Lung microvascular endothelial cell (primary cell): ENCODE data around the gene ADGRD2. TPM values are rescaled to one million over a fixed set of nuclear protein-coding genes. Genes with fewer than 3 reads are reported as not detected.

ENCODE experiments used
- DNase-seq, 2 donors: peaks; one replicate each; pipeline versions ENCODE4 v3.0.0 to v3.0.0-alpha.2; 2010; ENCODE audit warnings: low read depth in 2 of 2
- total RNA-seq: library from RNA; depleted of rRNA; stranded (reverse); fragments of >200 nt; gene quantifications from 2 replicates; pipeline ENCODE4 v1.2.1, GENCODE V29; 2014

ADGRD2 gene
- total RNA-seq, 1 donor from 2014 or later, result not detected

DNA sequence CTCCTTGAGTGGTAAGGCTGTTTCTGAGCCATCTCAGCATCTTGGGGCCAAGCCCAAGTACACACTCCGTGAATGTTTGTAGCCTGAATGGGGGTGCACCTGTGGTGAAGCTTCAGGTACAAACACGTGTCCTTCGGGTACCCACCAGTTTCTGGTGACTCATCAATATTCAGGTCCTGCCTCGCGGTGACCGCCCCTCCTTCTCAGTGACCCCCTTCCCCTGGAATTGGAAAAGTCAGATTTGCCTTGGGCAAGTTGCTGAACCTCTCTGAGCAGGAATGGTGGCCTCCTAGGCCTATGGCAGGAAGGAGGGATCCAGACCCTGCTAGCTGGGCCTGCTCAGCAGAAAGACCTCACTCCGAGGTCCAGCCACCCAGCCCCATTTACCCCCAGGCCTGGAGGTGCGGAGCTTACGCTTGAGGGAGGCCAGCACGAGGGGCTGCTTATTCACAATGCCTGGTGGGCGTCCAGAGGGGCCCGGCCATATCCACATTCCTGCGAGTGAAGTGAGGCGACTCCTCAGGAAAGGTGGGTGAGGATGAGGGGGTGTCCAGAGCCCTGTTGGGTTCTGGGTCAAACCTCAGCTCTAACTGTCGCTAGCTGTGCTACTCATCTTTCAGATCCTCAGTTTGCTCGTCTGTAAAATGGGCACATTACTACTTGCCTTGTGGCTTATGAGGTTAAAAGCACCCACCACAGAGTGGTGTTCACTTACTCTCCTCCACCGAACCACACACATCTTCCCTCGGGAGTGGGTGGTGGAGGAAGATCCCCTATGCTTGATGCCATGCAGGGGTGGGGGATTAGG is 7.0 kb downstream of the ADGRD2 start:
- DNase-seq, result no peak

DNA sequence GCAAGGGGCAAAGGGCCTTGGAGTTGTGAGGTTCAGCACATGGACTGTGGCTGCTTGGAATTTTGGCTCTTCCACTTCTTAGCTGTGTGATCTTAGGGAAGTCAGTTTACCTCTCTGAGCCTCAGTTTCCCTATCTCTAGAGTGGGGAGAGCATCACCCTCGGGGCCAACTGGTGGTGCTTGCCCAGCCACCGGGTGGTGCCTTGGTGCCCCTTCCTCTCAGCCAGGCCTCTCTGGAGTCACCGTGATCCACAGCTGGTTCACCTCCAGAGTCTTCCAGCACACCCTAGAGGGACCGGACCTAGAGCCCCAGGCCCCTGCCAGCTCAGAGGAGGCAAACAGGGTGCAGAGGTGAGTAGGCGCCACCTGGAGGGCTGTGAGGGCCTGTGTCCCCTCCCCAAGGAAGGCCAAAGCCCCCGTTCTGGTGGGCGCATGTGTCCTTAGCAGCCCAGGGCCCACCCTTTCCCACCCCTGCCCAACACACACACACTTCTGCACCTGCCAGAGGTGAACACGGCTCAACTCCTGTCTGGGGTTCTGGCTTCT is 7.7 kb downstream of the ADGRD2 start:
- DNase-seq, result no peak

GRCh38 chr9:124458441-124458840 is 8.2 kb downstream of the ADGRD2 start:
- no peak for DNase-seq

GRCh38 chr9:124462739-124463138 is 12.5 kb downstream of the ADGRD2 start:
- DNase-seq, result no peak

DNA sequence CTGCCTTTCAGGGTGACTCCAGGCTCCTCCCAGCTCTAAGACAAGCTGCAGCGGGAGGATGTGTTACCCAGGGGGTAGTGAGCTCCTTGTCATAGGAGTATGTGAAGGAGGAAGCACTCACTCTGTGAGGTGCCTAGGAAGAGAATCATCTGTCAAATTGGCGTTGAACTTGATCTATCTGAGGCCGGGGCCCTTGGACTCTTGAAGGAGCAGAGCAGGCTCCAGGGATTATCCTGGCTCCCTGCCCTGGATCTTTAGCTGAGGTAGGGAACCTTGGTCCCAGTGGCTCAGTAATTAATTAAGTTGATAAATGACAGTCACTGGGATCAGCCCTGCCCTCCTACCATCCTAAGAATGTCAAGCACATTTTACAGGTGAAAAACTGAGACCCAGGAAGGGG is 15.5 kb downstream of the ADGRD2 start:
- DNase-seq, result no peak

DNA sequence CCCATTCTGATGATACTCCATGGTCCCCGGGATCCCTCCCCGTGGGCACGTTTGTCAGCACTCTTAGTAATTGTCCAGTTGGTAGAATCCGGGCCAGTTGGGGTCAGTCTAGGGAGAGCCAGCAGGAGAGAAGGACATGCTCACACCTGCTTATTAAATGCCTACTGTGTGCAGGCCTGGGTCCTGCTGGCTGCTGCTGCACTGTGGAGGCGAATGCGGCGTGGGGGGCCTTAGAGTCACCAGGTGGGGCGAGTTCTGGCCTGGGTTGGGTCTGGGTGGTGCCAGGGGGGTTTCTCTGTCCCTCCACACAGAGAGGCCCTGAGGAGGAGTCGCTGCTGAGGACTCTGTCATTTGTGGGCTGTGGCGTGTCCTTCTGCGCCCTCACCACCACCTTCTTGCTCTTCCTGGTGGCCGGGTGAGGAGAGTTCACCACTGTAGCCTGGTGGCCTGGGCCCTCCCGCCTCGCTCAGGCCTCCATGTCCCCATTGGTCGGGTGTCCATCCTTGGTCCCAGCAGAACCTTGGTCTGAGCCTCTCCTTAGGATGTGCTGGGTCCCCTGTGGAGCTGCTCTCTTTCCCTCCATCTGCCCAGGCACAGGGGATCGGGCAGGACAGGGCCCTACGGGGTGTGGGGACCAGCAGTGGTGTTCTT is 17.3 kb downstream of the ADGRD2 start:
- no peak for DNase-seq

GRCh38 chr9:124468061-124468740 is 17.9 kb downstream of the ADGRD2 start:
- DNase-seq, result no peak

DNA sequence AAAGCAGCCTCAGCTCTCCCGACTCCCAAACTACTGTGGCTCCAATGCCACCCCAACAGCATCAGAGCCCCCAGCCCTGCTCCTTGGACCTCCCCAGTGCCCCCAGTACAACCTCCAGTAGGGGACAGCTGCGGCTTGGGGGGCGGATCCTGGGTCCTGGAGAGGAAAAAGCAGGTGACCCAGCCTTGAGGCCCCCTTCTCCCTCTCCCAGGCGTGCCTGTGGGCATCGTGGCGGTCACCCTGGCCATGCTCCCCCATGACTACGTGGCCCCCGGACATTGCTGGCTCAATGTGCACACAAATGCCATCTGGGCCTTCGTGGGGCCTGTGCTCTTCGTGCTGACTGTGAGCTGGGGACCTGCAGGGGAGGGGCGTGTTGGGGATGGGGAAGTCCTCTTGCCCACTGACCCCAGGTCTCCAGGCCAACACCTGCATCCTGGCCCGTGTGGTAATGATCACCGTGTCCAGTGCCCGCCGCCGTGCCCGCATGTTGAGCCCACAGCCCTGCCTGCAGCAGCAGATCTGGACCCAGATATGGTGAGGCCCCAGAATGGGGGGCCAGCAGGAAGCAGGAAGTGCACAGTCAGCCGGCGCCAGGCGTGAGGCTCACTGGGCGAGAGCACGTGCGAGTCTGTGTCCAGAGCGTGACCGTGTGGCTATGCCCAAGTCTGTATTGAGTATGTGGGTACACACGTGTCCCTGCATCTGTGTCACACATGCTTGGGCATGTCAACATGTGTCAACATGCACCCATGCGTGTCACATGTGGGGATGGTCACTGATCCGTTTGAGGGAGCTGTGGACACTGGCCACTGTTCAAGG is 19.0 kb downstream of the ADGRD2 start:
- DNase-seq, result no peak

GRCh38 chr9:124470306-124470705 is 20.1 kb downstream of the ADGRD2 start:
- DNase-seq, result no peak

DNA sequence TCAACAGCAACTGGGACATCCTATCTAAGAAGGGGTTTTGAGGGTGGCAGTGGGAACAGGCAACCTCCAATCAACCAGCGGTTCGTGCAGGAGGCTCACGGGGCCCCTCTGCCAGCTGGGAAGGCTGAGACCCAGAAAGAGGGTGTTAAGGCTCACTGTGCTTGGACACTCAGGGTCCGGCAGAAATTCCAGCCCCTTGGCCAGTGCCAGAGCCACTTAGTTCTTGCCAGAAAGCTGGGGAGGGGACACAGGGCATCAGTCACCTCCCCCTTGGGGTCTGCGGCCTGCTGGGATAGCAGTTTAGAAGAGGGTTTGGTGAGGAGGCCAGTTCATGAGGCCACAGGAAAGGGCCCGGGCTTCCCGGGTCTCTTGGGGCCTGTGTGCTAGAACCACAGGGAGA is 20.5 kb downstream of the ADGRD2 start:
- no peak for DNase-seq

DNA sequence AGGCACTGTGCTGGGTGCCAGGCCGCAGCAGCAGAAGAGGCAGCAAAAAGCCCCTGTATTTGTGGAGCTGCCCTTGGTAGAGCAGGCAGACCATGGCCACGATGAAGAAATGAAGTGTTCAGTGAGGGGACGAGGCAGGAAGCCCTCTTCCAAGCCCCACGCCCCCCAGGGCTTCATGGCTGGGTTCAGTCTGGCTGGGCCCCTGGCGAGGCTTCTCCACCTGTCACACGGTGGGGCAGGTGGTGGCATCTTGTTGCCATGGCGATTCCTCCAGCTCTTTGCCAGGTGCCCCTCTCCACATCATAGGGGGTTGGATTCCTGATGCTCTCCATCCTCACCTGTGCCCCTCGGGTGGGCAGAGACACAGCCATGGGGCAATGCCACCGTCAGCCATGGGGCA is 21.5 kb downstream of the ADGRD2 start:
- no peak for DNase-seq

DNA sequence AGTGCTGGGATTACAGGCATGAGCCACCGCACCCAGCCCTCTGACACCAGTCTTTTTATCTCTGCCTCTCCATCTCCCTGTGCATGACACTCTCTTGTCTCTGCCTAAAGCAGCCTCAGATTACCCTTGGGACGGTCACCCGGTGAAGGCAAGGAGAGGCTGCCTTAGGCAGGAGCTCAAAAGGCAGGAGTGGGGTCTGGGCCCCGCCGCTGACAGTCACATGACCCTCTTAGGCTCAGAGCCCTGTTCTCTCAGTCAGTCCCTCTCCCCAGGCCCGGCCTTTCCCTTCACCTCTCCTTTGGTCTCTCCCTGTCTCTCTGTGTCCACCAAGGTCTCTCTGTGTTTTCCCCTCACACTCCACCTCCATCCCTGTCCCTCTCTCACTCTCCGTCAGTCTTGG is 22.5 kb downstream of the ADGRD2 start:
- DNase-seq, result no peak

GRCh38 chr9:124473310-124473709 is 23.1 kb downstream of the ADGRD2 start:
- no peak for DNase-seq

- no peak for DNase-seq
Measured at GRCh38 chr9:124474151-124474550, 23.9 kb downstream of the ADGRD2 start.

- DNase-seq, result no peak
Measured at GRCh38 chr9:124475158-124475867, 25.1 kb downstream of the ADGRD2 start.

DNA sequence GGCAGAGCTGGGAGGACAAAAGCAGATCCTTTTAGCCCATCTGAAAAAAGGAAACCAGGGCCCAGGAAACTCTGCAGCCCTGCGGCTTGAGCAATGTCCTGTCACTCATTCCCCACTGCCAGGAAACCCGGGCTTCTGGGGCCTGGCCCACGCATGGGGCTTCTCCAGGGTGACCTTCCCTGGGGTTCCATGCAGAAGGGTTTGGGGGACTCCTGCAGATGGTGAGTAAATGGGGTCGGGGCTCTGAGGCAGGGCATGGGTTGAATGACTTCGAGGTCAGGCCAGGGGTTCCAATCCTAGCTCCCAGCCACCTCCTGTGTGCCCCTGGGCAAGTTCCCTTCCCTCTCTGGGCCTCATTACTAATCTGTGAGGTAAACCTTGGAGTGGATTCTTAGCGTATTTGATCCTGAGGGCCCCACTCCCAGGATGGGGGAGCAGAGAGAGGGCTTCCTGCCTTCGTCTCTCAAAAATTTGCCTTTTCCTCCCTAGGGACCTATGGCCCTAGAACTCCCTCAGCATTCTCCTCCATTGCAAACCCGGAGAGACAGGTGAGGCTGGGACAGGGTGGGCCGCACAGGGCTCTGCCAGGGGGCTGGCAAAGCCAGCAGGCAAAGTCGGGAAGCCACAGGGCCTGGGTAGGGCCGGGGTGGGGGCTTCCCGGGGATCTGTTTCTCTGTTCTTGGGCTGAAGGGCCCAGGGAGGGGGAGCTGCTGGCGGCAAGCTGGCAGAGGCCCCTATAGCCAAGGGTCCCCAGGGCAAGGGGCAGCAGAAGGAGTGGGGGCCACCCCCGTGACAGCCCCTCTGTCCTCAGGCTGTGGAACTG is 25.8 kb downstream of the ADGRD2 start:
- no peak for DNase-seq

- no peak for DNase-seq
Measured at GRCh38 chr9:124477211-124477647, 27.0 kb downstream of the ADGRD2 start.

DNA sequence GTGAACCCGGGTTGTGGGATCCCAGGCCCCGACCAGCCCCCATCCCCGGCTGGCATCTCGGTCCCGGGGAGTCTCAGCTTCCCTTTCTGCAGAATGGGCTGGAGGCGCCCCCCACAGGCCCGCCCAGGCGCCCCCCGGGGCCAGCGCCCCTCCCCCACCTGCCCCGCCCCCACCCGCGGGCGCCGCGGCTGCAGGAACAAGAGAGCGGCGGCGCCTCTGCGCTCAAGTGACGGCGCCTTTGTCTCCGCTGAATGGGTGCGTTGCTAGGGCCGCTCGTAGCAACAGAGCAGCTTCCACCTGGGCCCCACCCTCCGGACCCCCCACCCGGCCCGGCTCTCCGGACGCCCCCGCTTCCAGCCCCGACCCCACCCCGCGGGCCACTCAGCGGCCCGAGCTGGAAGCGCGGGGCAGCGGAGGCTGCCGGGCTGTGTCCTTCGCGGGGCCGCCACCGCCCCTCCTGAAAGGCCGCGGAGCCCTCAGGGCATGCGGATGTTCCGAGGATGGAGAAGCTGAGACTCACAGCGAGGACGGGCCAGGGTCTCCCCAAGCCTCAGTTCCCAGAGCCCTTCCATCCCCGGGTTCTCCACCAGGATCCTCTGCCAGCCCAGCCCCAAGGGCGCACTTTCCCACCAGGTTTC is 27.5 kb downstream of the ADGRD2 start:
- no peak for DNase-seq

GRCh38 chr9:124478354-124478753 is 28.1 kb downstream of the ADGRD2 start:
- no peak for DNase-seq
